Liver (tissue), 9 donors: ENCODE results near the gene LOXL4. TPM values are rescaled to one million over a fixed set of nuclear protein-coding genes. Genes with fewer than 3 reads are reported as not detected.

Experiments
- DNase-seq: peaks from one replicate; pipeline ENCODE4 v3.0.0-alpha.2; 2017; ENCODE audit warnings: low spot score
- H3K27ac ChIP-seq, 2 donors: one replicate each; pipeline ENCODE4 v1.7.0; 2013; ENCODE audit warnings: inconsistent platforms in 2 of 2, low read length in 2 of 2, control low read depth in 1 of 2, low read depth in 1 of 2, mild to moderate bottlenecking in 1 of 2
- H3K27me3 ChIP-seq, 4 donors: one replicate each; pipeline versions ENCODE4 v1.6.1 to v1.7.0; 2013; ENCODE audit warnings: low read length in 3 of 4, inconsistent platforms in 1 of 4, mild to moderate bottlenecking in 1 of 4, moderate library complexity in 1 of 4; ENCODE audit not compliant: control insufficient read depth in 4 of 4, insufficient read depth in 4 of 4
- H3K36me3 ChIP-seq, 4 donors: one replicate each; pipeline versions ENCODE4 v1.6.1 to v1.7.0; 2013; ENCODE audit warnings: low read length in 3 of 4, mild to moderate bottlenecking in 3 of 4, low read depth in 1 of 4, moderate library complexity in 1 of 4; ENCODE audit not compliant: control insufficient read depth in 4 of 4, insufficient read depth in 3 of 4
- H3K4me1 ChIP-seq, 4 donors: one replicate each; pipeline versions ENCODE4 v1.6.1 to v1.7.0; 2013; ENCODE audit warnings: low read length in 3 of 4, mild to moderate bottlenecking in 3 of 4, moderate library complexity in 1 of 4; ENCODE audit not compliant: control insufficient read depth in 4 of 4, insufficient read depth in 4 of 4
- H3K4me3 ChIP-seq, 3 donors: one replicate each; pipeline versions ENCODE4 v1.6.1 to v1.7.0; 2013; ENCODE audit warnings: low read length in 3 of 3, control low read depth in 1 of 3, low read depth in 1 of 3, mild to moderate bottlenecking in 1 of 3
- H3K9ac ChIP-seq, 2 donors: one replicate each; pipeline ENCODE4 v1.7.0; 2013; ENCODE audit warnings: low read length in 2 of 2, mild to moderate bottlenecking in 2 of 2, moderate library complexity in 2 of 2, control low read depth in 1 of 2, low read depth in 1 of 2
- H3K9me3 ChIP-seq, 4 donors: one replicate each; pipeline versions ENCODE4 v1.6.1 to v1.7.0; 2013; ENCODE audit warnings: low read length in 3 of 4; ENCODE audit not compliant: control insufficient read depth in 4 of 4
- ATF3 ChIP-seq: IDR thresholded peaks from 2 replicates; pipeline ENCODE4 v1.6.1; 2016; ENCODE audit warnings: antibody characterized with exemption
- EGR1 ChIP-seq, 2 donors: IDR thresholded peaks; 2 replicates each; pipeline ENCODE4 v1.6.1; 2016 to 2018; ENCODE audit warnings: antibody characterized with exemption in 2 of 2, low read depth in 2 of 2
- FOXA1 ChIP-seq: IDR thresholded peaks from 2 replicates; pipeline ENCODE4 v1.6.1; 2016; ENCODE audit warnings: antibody characterized with exemption
- FOXA2 ChIP-seq: IDR thresholded peaks from 2 replicates; pipeline ENCODE4 v1.6.1; 2016; ENCODE audit warnings: antibody characterized with exemption
- GABPA ChIP-seq, 2 donors: IDR thresholded peaks in 1 of 2; conservative IDR thresholded peaks in 1 of 2; 2 replicates each; pipeline ENCODE4 v1.6.1; 2016; ENCODE audit warnings: antibody characterized with exemption in 2 of 2, mild to moderate bottlenecking in 1 of 2, moderate library complexity in 1 of 2
- HNF4A ChIP-seq, 2 donors: conservative IDR thresholded peaks; 2 replicates each; pipeline ENCODE4 v1.6.1; 2016; ENCODE audit warnings: antibody characterized with exemption in 2 of 2, mild to moderate bottlenecking in 2 of 2
- HNF4G ChIP-seq: IDR thresholded peaks from 2 replicates; pipeline ENCODE4 v1.6.1; 2016; ENCODE audit warnings: antibody characterized with exemption
- JUND ChIP-seq, 2 donors: IDR thresholded peaks; 2 replicates each; pipeline ENCODE4 v1.6.1; 2016; ENCODE audit warnings: antibody characterized with exemption in 2 of 2
- MAX ChIP-seq: IDR thresholded peaks from 2 replicates; pipeline ENCODE4 v1.6.1; 2016; ENCODE audit warnings: antibody characterized with exemption
- NR2F2 ChIP-seq: IDR thresholded peaks from 2 replicates; pipeline ENCODE4 v1.6.1; 2016; ENCODE audit warnings: antibody characterized with exemption
- RAD21 ChIP-seq, 2 donors: IDR thresholded peaks; 2 replicates each; pipeline ENCODE4 v1.6.1; 2016; ENCODE audit warnings: antibody characterized with exemption in 2 of 2, mild to moderate bottlenecking in 2 of 2
- REST ChIP-seq: IDR thresholded peaks from 2 replicates; pipeline ENCODE4 v1.6.1; 2016; ENCODE audit warnings: antibody characterized with exemption, mild to moderate bottlenecking
- RXRA ChIP-seq, 2 donors: IDR thresholded peaks; 2 replicates each; pipeline ENCODE4 v1.6.1; 2017 to 2018; ENCODE audit warnings: antibody characterized with exemption in 2 of 2, mild to moderate bottlenecking in 1 of 2
- SP1 ChIP-seq: IDR thresholded peaks from 2 replicates; pipeline ENCODE4 v1.6.1; 2018; ENCODE audit warnings: antibody characterized with exemption, mild to moderate bottlenecking
- TAF1 ChIP-seq: conservative IDR thresholded peaks from 2 replicates; pipeline ENCODE4 v1.6.1; 2016; ENCODE audit warnings: antibody characterized with exemption, mild to moderate bottlenecking
- YY1 ChIP-seq: IDR thresholded peaks from 2 replicates; pipeline ENCODE4 v1.6.1; 2016; ENCODE audit warnings: antibody characterized with exemption, mild to moderate bottlenecking
- ZBTB33 ChIP-seq: IDR thresholded peaks from 2 replicates; pipeline ENCODE4 v1.6.1; 2016; ENCODE audit warnings: antibody characterized with exemption
- WGBS: extraction: QIAGEN DNeasy Blood & Tissue Kit; methylation state at CpG from one replicate; pipeline ENCODE4 v1.1.7; 2013; 5-methylcytosine and 5-hydroxymethylcytosine counted together
- polyA plus RNA-seq, 2 donors: library from polyadenylated mRNA; stranded (reverse) in 1 of 2; unstranded in 1 of 2; fragments of 200-250 nt in 1 of 2; fragments of >200 nt in 1 of 2; fragmentation: Nextera tagmentation in 1 of 2; extraction: Ambion mirVana in 1 of 2; gene quantifications; one replicate each; pipeline versions ENCODE4 v1.2.1 to v1.2.3, GENCODE V29; 2013 to 2015
- total RNA-seq, 2 donors: library from RNA; depleted of rRNA; stranded (reverse); fragments of >200 nt; gene quantifications; one replicate each; pipeline ENCODE4 v1.2.3, GENCODE V29; 2014
- donor health status: healthy.
- donor health status: healthy.
- donor health status: healthy.
- donor health status: healthy.
- donor health status: healthy.

Gene LOXL4
- total and polyA plus RNA-seq, 4 donors, result 0.38 to 18.5 (median 1.0) TPM

GRCh38 chr10:98296524-98296923, 28.5 kb upstream of the LOXL4 start (continued):
- TF ChIP-seq REST, result no peak
- no peak for TF ChIP-seq RAD21 (IDR thresholded peaks at IDR 0.05)
- no peak for TF ChIP-seq GABPA (IDR thresholded peaks at IDR 0.05 in 1 of 2, conservative IDR thresholded peaks at IDR 0.05 in 1 of 2)
- no peak for TF ChIP-seq SP1

- Histone ChIP-seq H3K36me3 (no peaks in the 10 kb centered on the region), H3K9me3 (no peaks in the 10 kb centered on the region), H3K4me3 (no peak overlapping the region), H3K4me1 (no peaks in the 10 kb centered on the region), H3K9ac (no peak overlapping the region), H3K27me3 (peaks cover 0 to 4% (median 0%) of the 10 kb centered on the region in 4 donors), H3K27ac (no peak overlapping the region)
- TF ChIP-seq GABPA (IDR thresholded peaks at IDR 0.05 in 1 of 2, conservative IDR thresholded peaks at IDR 0.05 in 1 of 2) (no peak), ATF3 (no peak), YY1 (no peak), TAF1 (no peak), EGR1 (IDR thresholded peaks at IDR 0.05; ENCODE audit: low read depth in 2 of 2) (no peak), HNF4G (no peak)
- DNase-seq, result no peak
- WGBS, result 46% methylated on average over 5 of the region's 5 CpGs
Measured at GRCh38 chr10:98295907-98296306, 27.9 kb upstream of the LOXL4 start.

GRCh38 chr10:98295401-98295811, 27.4 kb upstream of the LOXL4 start:
- Histone ChIP-seq H3K27ac (no peak overlapping the region), H3K4me3 (no peak overlapping the region), H3K27me3 (peaks cover 0 to 4% (median 0%) of the 10 kb centered on the region in 4 donors), H3K36me3 (no peaks in the 10 kb centered on the region), H3K9me3 (no peaks in the 10 kb centered on the region), H3K4me1 (no peaks in the 10 kb centered on the region), H3K9ac (no peak overlapping the region)
- TF ChIP-seq JUND (IDR thresholded peaks at IDR 0.05), result no peak
- TF ChIP-seq MAX, result no peak
- no peak for TF ChIP-seq SP1
- TF ChIP-seq RXRA (IDR thresholded peaks at IDR 0.05), result no peak
- TF ChIP-seq EGR1 (IDR thresholded peaks at IDR 0.05; ENCODE audit: low read depth in 2 of 2), result no peak
- no peak for TF ChIP-seq HNF4G
- no peak for TF ChIP-seq HNF4A (conservative IDR thresholded peaks at IDR 0.05)
- TF ChIP-seq ZBTB33, result no peak
- no peak for TF ChIP-seq REST
- TF ChIP-seq RAD21 (IDR thresholded peaks at IDR 0.05), result no peak
- no peak for TF ChIP-seq NR2F2
- TF ChIP-seq GABPA (IDR thresholded peaks at IDR 0.05 in 1 of 2, conservative IDR thresholded peaks at IDR 0.05 in 1 of 2), result no peak
- no peak for TF ChIP-seq FOXA2
- TF ChIP-seq ATF3, result no peak
- TF ChIP-seq FOXA1, result no peak
- WGBS, result 63% methylated on average over 4 of the region's 4 CpGs
- DNase-seq, result no peak
